ENCODE results near the gene SND1.

Gene SND1

GRCh38 chr7:127730658-127731276, 78.8 kb downstream of the SND1 start:
- DNase-seq (ENCODE audit: low spot score) = no peak

DNA sequence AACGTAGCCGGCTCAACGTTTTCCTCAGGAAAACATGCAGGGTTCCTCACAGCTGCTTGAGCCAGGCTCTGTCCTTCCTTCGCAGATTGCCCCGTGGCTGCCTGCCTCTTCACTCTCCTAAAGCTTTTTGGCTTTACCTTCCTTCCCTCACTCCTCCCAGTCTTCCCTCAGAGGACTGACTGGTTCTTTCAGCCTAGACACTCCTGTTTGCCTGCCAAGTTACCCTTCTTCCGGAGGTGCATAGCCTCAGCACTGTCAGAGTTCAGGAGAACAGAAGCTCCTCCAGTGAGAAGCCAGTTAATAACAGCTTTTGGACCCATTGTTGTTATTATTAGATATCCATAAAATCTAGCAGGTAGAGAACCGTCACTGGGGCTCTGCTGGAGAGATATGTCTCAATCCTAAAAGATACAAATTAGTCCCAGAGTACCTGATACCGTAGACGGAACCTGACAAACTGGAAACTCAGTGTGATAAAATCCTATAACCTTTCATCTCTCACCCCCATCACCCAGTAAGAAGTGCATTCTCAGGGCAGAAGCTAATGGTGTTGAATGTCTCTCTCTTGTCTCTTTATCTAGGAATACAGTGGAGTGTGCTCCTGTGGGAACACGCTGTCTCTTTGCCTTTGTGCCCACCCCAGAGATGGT, 79.6 kb downstream of the SND1 start:
- no peak for DNase-seq (ENCODE audit: low spot score)

- DNase-seq (ENCODE audit: low spot score) = no peak
Measured at GRCh38 chr7:127732306-127732705, 80.3 kb downstream of the SND1 start.

- DNase-seq (ENCODE audit: low spot score) = no peak
Measured at GRCh38 chr7:127733986-127734385, 82.0 kb downstream of the SND1 start.

DNA sequence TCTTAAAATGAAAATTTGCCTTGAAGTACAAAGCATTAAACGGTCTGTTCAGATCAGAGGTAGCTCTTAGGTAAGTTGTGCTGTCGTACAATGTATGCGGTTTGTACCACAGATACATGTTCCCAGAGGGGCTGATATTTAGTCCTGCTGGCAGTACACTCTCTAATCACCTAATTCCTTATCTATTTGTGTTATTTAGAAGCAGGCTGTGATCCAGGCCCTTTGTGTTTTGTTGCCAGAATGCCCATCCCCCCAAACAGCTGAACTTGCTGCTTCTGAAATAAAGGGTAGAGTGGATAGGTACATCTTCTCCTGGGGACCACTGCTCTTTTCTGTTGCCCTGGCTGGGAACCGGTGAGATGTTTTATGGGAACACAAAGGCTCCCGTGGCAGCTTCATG, 84.5 kb downstream of the SND1 start:
- DNase-seq (ENCODE audit: low spot score) = no peak

GRCh38 chr7:127738859-127739258, 86.9 kb downstream of the SND1 start:
- no peak for DNase-seq (ENCODE audit: low spot score)

DNA sequence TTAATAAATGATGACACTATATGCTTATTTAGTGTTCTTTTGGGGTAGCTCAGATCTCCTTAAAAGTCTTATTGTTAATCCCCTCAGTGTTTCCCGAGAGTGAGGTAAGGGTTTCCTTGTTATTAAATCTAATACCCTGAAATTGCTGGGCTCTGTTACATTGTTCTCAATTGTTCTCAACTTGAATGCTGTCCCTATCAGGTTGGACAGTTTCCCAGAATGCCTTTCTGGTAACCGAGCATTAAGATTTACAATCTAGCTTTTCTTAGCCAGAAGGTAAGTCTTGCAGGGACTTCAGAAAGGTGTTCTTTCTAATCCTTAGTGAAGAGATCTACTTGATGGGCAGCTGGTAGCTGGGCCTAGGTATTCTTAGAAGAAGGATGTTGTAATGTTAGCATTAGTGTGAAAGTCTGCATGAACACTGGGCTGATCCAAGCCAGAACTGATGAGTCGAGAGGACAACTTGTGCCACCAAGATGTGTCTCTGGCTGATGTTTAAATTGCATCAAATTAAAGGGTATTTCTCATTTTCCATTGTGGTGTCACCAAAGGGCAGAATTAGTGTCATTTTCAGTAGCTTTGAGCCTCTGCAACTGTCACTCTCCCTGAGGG, 89.9 kb downstream of the SND1 start:
- no peak for DNase-seq (ENCODE audit: low spot score)

GRCh38 chr7:127745445-127745844, 93.5 kb downstream of the SND1 start:
- DNase-seq (ENCODE audit: low spot score) = no peak

DNA sequence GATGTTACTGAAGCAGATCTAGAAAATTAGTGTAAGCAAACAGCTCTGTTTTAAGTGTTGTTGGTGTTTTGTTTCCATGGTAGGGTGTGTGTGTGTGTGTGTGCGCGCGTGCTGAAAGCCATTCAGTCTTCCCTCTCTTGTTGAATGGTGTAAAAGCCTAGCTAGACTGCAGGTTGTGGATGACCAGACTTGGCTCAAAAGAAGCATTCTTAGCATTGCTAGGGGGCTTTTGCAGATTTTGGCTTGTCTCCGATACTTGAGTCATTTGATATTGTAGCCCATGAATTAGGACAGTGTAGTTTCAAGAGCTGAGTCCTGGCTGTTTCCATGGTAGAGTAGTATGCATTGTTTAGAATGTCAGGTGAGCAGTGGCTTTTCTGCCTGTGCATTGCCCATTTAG, 99.1 kb downstream of the SND1 start:
- DNase-seq (ENCODE audit: low spot score) = no peak

DNA sequence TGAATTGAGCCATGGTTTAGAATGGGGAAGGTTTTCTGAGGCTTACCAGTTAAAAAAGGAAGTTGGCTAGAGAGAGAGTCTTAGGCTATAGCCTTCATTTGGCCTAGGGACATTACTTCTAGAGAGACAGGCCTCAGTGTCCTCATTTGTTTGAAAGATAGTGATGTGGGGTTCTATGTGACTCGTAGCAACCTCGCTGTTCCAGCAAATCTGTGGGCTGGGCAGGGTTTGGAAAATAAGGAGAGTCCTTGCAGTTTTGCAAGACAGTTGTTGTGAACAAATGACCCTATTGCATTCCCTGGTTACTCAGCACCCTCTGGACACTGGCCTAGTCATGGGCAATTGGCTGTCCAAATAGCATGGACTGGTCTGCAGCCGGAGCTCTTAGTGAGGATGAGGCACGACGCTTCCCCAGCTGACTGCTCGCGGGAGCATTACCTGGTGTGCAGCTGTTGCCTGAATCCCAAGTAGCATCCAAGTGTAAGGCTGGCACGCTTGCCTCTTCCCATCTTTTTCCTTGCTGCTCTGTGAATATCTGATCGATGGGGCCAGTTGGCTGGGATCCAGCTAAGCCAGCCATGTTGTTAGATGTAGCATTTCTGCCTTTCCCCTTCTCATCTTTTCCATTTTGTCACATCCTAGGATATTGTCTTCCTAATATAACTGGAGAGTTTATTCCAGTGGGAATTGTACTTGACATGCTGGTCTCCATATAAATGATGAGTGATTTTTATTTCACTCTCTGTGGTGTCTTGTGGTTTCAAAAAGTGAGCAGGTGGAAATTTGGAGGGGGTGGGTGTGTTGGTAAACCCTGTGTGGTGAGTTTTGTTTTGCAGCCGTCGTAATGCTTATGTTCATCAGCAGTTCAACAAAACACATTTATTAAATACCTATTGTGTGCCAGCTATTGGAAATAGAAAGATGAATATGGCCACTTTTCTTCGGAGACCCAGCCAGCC, 99.8 kb downstream of the SND1 start:
- no peak for DNase-seq (ENCODE audit: low spot score)

- DNase-seq (ENCODE audit: low spot score) = no peak
Measured at GRCh38 chr7:127752829-127753228, 100.8 kb downstream of the SND1 start.

DNA sequence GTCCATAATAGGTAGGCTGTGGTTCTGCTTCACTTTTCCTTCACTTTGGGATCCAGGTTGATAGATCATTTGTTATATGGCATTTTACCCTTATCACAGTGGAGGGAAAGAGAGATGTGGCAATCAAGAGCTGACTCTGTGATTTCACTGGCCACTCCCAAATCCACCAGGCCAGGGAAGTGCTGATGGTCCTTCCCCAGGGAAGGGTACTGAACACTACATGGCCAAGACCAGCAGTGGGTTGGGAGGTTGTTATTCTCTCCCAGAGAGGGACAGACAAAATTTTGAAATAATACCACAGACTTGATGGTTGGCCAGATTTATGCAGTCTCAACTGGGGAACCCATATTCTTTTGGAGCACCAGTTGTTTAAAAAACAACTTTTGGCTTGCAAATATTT, 102.5 kb downstream of the SND1 start:
- DNase-seq (ENCODE audit: low spot score) = no peak

- no peak for DNase-seq (ENCODE audit: low spot score)
Measured at GRCh38 chr7:127755521-127755920, 103.5 kb downstream of the SND1 start.

GRCh38 chr7:127755965-127756364, 104.0 kb downstream of the SND1 start:
- no peak for DNase-seq (ENCODE audit: low spot score)

DNA sequence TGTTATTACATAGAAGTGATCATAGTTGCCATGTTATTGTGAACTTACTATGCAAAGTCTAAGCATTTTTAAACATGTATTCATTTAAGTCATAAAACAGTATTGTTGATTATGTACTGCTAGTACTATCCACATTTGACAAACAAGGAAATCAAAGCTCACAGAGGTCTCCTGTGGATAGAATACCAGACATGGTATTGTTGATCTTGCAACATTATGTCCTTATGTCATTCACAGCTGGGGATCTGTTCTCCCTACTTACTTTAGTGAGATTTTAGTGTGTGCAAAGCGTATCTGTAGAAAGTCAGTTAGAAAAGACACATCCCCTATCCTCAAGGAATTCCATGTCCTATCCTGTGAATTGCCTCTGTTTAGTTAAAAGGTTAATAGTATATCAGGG, 106.1 kb downstream of the SND1 start:
- DNase-seq (ENCODE audit: low spot score) = no peak

DNA sequence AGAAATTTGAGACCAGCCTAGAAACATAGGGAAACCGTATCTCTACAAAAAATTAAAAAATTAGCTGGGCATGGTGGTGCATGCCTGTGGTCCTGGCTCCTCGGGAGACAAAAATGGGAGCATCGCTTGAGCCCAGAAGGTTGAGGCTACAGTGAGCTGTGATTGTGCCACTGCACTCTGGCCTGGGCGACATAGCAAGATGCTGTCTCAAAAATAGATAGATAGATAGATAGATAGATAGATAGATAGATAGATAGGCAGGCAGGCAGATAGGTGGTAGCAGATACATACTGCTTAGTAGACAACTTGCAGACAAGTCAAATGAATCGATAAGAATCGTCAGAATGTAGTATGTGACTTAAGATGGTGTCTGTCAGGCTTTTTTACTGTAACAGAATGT, 106.9 kb downstream of the SND1 start:
- DNase-seq (ENCODE audit: low spot score) = no peak

- no peak for DNase-seq (ENCODE audit: low spot score)
Measured at GRCh38 chr7:127759945-127760421, 108.0 kb downstream of the SND1 start.

DNA sequence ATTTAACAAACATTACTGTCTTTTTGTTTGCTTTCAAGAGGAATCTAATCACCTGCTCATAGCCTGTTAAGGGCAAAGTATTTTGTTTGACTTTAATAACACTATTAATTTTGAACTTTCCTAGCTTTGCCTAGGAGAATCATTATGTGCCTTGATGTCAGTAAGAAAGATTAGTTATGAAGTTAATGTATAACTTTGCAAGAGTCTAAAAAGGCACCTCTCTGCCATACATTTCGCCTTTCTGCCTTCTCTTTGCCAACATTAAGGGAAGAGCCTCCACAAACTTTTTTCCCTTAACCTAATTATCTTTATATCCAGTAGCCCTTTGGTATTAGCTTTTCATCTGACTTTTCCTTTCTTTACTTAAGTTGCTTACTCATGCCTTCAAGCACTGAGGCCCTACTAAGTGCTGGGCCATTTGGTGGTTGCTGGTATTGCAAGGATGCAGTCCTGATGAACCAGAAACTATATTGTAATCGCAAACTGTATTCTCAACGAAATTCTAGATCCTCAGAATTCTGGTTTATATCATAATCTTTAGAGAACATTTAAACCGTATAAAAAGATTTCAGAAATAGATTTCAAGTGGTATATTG, 108.5 kb downstream of the SND1 start:
- no peak for DNase-seq (ENCODE audit: low spot score)

DNA sequence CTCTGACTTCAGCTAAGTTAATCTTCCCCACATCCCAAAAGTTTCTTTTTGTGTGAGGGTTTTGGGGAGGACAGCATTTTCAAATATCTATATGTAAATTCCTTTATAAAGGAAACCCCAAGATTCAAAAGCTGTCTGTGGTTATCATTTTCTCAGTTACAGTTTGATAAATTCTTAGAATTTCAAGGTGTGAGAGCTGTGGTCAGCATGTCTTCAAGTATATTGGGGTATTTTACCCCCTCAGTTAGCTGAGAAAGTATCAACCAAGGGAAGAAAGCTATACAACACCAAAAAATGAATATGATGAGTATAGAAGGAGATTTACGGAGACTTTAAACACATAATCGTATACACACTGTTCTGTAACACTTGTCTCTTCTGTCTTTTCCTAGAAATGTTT, 109.2 kb downstream of the SND1 start:
- no peak for DNase-seq (ENCODE audit: low spot score)

- no peak for DNase-seq (ENCODE audit: low spot score)
Measured at GRCh38 chr7:127764681-127765080, 112.7 kb downstream of the SND1 start.

- DNase-seq (ENCODE audit: low spot score) = no peak
Measured at GRCh38 chr7:127765150-127765549, 113.2 kb downstream of the SND1 start.

- DNase-seq (ENCODE audit: low spot score) = no peak
Measured at GRCh38 chr7:127766831-127767459, 115.0 kb downstream of the SND1 start.

Data from left forelimb (tissue), 1 donor.